Karpas-422 (cell line): Measurements from ENCODE around the gene UBQLNL. TPM values are rescaled to one million over a fixed set of nuclear protein-coding genes. Genes with fewer than 3 reads are reported as not detected.

Experiments
- DNase-seq: peaks from one replicate; pipeline ENCODE4 v3.0.0-alpha.2; 2015
- H2AFZ ChIP-seq: fragments of 200-600 bp; sonication (generic); 2 replicates; pipeline ENCODE4 v1.6.1; 2014; ENCODE audit warnings: antibody characterized with exemption, low read length, mixed read lengths
- H3K27ac ChIP-seq: fragments of 200-600 bp; sonication (generic); 2 replicates; pipeline ENCODE4 v1.5.1; 2014; ENCODE audit warnings: mild to moderate bottlenecking, low read length, moderate library complexity
- H3K27me3 ChIP-seq: fragments of 200-600 bp; sonication (generic); 2 replicates; pipeline ENCODE4 v1.6.1; 2014; ENCODE audit warnings: low read length, mixed read lengths
- H3K36me3 ChIP-seq: fragments of 200-600 bp; sonication (generic); 2 replicates; pipeline ENCODE4 v1.6.1; 2014; ENCODE audit warnings: low read length, mixed read lengths; ENCODE audit not compliant: insufficient read depth
- H3K4me1 ChIP-seq: fragments of 200-600 bp; sonication (generic); 2 replicates; pipeline ENCODE4 v1.6.1; 2014; ENCODE audit warnings: mild to moderate bottlenecking, low read length, mixed read lengths
- H3K4me2 ChIP-seq: fragments of 200-600 bp; sonication (generic); 2 replicates; pipeline ENCODE4 v1.6.1; 2014; ENCODE audit warnings: low read length, low read depth, mild to moderate bottlenecking; ENCODE audit not compliant: poor library complexity, severe bottlenecking
- H3K4me3 ChIP-seq: fragments of 200-600 bp; sonication (generic); 2 replicates; pipeline ENCODE4 v1.5.1; 2014; ENCODE audit warnings: mild to moderate bottlenecking, antibody characterized with exemption, low read length, mixed read lengths
- H3K79me2 ChIP-seq: fragments of 200-600 bp; sonication (generic); 2 replicates; pipeline ENCODE4 v1.6.1; 2014; ENCODE audit warnings: mild to moderate bottlenecking, low read length, mixed read lengths
- H3K9ac ChIP-seq: fragments of 200-600 bp; sonication (generic); 2 replicates; pipeline ENCODE4 v1.6.0; 2014; ENCODE audit warnings: low read length
- H3K9me2 ChIP-seq: fragments of 200-600 bp; sonication (generic), shearing (Covaris generic); replicated peaks from 2 replicates; pipeline ENCODE4 v1.6.0; 2014; ENCODE audit warnings: mild to moderate bottlenecking, low read length, moderate library complexity; ENCODE audit not compliant: insufficient read depth
- H3K9me3 ChIP-seq: fragments of 300-700, 200-600 bp; sonication (generic); 2 replicates; pipeline ENCODE4 v1.6.1; 2014; ENCODE audit warnings: low read length, mixed read lengths
- H4K20me1 ChIP-seq: fragments of 200-600 bp; sonication (generic); 2 replicates; pipeline ENCODE4 v1.6.1; 2014; ENCODE audit warnings: mild to moderate bottlenecking, antibody characterized with exemption, low read length, low read depth; ENCODE audit not compliant: insufficient read depth
- total RNA-seq: library from RNA; depleted of rRNA; stranded (reverse); fragments of >200 nt; shearing (Covaris generic); gene quantifications from 2 replicates; pipeline ENCODE4 v1.2.3, GENCODE V29; 2014; ENCODE audit warnings: low replicate concordance; rRNA removed

Gene UBQLNL, protein sequence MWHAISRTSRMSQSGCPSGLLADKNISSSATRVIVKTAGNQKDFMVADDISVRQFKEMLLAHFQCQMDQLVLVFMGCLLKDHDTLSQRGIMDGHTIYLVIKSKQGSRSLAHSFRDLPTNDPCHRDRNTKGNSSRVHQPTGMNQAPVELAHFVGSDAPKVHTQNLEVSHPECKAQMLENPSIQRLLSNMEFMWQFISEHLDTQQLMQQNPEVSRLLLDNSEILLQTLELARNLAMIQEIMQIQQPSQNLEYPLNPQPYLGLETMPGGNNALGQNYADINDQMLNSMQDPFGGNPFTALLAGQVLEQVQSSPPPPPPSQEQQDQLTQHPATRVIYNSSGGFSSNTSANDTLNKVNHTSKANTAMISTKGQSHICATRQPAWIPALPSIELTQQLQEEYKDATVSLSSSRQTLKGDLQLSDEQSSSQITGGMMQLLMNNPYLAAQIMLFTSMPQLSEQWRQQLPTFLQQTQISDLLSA
- total RNA-seq = 0.43 TPM in 1 of 2 replicates, not detected in the other

DNA sequence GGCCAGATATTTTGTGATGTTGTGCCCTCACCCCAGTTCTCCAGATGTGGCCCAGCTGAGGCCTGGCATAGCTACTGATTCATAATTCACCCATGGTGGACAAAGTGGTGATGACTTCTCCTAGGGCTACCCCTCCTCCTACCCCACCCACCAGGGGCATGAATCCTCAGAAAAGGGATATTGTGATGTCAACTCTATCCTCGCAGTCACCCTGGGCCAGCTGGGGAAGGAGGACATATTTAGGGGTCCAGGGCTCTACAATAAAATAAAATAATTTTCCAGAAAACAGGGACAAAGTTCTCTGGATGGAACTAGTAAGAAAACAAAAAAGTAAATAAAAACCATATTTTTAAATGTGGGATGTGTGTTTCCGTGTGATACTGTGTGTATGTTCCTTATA is at the start of gene UBQLNL:
Gene UBQLNL, minus strand, starts transcription at position 101 of the 400 bp plus-strand sequence. CDS start 258 bp downstream, outside the sequence.
- H2AFZ ChIP-seq = no peak within 1 kb of the TSS
- no peaks in the 10 kb centered on the region for H3K79me2 ChIP-seq
- no peaks in the 10 kb centered on the region for H3K9me2 ChIP-seq
- no peaks in the 10 kb centered on the region for H4K20me1 ChIP-seq
- no peaks in the 10 kb centered on the region for H3K27me3 ChIP-seq
- no peaks in the 10 kb centered on the region for H3K36me3 ChIP-seq
- no peaks in the 10 kb centered on the region for H3K4me1 ChIP-seq
- no peak for DNase-seq
- H3K4me3 ChIP-seq = no peak within 1 kb of the TSS
- no peak within 1 kb of the TSS for H3K4me2 ChIP-seq
- no peaks in the 10 kb centered on the region for H3K9me3 ChIP-seq
- no peak within 1 kb of the TSS for H3K9ac ChIP-seq
- H3K27ac ChIP-seq = no peak within 1 kb of the TSS

DNA sequence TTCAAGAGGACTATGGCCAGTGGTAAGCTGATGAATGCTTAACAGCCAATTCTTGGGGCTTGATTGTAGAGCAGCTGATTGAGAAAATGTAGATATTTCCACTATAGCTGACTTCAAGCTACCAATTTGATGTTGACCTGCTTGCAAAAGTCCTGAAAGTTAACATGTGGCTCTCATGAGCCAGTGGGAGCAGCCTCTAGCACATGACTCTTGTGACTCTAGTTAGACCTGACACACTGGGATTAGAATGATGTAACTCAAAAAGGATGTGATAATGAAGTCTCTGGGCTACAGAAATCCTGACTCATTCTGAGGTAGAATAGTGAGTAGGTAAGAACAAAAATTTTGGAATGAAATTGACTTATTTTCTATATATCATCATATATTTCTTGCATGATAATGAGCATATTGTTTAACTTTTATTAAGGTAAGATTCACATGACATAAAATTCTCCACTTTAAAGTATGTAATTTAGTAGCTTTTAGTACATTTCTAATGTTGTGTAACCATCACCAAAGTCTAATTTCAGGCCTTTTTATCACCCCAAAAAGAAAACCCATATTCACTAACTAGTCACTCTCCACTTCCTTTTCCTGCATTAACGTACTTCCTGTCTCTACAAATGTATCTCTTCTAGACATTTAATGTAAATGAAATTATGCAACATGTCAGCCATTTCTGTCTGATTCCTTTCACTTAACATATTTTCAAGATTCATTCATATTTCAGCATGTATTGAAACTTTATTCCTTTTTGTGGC is 47.9 kb upstream of the UBQLNL start:
- no peaks in the 10 kb centered on the region for H3K4me1 ChIP-seq
- no peaks in the 10 kb centered on the region for H3K9me3 ChIP-seq
- no peak overlapping the region for H3K4me2 ChIP-seq
- no peak overlapping the region; the same call in 1 of the 2 replicates for H2AFZ ChIP-seq
- DNase-seq = peak; percentile 44
- H3K79me2 ChIP-seq = no peaks in the 10 kb centered on the region
- no peaks in the 10 kb centered on the region for H3K36me3 ChIP-seq
- H3K4me3 ChIP-seq = no peak overlapping the region
- H3K9ac ChIP-seq = no peak overlapping the region
- no peaks in the 10 kb centered on the region for H4K20me1 ChIP-seq
- H3K27me3 ChIP-seq = peaks cover 3% of the 10 kb centered on the region; the same call in 1 of the 2 replicates
- no peak overlapping the region for H3K27ac ChIP-seq
- no peaks in the 10 kb centered on the region; the same call in 1 of the 2 replicates for H3K9me2 ChIP-seq

DNA sequence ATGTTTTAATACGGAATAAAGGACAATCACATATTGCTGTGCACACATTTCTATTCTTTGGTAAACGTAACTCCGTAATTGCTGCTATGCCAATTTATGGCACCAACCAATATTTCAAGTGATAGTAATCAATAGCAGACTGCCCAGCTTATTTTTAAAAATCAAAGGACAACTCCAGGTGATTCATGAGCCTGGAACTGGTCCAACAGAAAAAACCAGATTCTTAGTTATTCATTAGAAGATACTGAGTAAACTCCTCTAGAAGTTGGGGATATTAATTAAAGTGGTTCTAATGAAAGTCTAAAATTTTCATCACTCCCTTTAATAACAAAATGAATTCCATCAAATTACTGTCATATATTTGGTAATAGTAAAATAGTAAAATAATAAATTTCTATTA is 41.3 kb upstream of the UBQLNL start:
- H3K27me3 ChIP-seq = no peaks in the 10 kb centered on the region
- H2AFZ ChIP-seq = no peak overlapping the region
- no peak for DNase-seq
- H3K4me1 ChIP-seq = no peaks in the 10 kb centered on the region
- no peak overlapping the region for H3K27ac ChIP-seq
- no peak overlapping the region for H3K4me3 ChIP-seq
- no peaks in the 10 kb centered on the region for H4K20me1 ChIP-seq
- H3K9ac ChIP-seq = no peak overlapping the region
- H3K9me2 ChIP-seq = no peaks in the 10 kb centered on the region
- no peaks in the 10 kb centered on the region for H3K9me3 ChIP-seq
- H3K36me3 ChIP-seq = no peaks in the 10 kb centered on the region
- no peak overlapping the region for H3K4me2 ChIP-seq
- no peaks in the 10 kb centered on the region for H3K79me2 ChIP-seq

DNA sequence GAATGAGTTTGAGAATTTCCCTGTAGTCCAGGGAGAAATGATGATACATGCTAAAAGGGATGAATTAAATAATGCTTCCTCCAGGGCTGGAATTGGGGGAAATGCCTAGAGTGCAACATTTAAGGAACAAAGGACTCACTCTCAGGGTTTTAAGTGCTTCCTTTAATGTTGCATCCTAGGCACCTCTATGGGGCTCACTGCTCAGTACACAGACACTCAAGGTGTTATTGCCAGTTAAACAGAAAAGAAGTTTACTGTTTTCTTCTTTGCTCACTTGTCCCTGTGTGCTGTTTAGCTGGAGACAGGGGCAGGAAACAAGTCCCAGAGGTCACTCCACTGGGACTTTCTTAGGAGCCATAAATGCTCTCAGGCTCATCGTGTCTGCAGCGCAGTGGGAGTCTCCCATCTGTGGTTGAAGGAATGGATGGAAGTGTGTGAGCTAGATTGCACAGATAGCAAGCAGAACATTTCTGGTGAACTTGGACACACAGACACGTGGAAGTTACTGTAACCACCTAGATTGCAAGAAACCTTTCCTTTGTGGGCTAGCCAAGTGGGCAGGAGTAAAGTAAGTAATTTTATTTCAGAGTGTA is 40.2 kb upstream of the UBQLNL start:
- Histone ChIP-seq H2AFZ (no peak overlapping the region), H3K4me2 (no peak overlapping the region), H3K9ac (no peak overlapping the region), H3K4me3 (no peak overlapping the region), H3K9me2 (no peaks in the 10 kb centered on the region), H3K27ac (no peak overlapping the region), H3K4me1 (no peaks in the 10 kb centered on the region), H3K9me3 (no peaks in the 10 kb centered on the region), H3K36me3 (no peaks in the 10 kb centered on the region), H3K79me2 (no peaks in the 10 kb centered on the region), H3K27me3 (no peaks in the 10 kb centered on the region), H4K20me1 (no peaks in the 10 kb centered on the region)
- no peak for DNase-seq

DNA sequence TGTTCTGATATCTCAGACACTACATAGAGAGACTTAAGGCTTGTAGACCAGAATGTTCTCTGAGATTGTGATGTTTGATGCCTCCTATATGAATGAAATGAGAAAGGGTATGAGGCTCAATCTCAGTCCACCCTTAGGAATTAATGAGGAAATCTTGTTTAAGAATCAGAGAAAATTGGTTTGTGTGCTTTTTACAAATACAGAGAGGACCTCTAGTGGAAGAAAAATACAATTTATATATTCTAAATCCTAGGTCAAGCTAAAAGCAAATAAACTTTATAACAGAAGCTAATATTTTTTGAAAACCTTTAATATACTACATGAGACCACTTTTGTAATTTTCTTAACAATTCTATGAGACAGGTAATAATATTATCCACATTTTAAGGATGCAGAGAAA is 36.8 kb upstream of the UBQLNL start:
- no peak for DNase-seq

DNA sequence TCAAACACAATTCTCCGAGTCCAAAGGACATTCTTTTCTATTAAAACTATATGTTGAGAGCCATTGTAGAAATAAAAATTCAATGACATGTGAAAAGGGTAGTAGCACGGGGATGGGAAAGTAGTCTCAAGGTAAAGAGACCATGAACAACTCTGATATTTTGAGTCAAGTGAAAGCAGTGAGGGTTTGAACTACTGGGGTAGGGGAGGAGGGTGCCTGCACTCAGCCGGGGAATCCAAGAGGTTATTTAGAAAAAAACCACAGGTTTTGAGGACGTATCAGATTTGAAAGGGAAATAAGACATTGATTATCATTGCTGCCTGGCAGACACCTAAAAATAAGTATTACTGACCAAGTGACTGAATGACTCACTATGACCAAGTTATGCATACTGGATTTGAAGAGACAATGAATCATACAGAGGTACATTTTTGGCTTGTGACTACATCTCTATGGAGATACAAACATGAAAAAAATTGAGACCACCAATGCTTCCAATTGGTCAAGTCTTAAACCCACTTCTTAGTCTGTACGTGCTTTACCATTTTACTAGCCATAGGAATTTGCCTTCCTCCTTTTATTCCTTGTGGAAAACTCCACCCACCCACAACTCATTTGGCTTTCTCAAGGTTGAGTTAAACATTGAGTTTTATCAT is 34.1 kb upstream of the UBQLNL start:
- no peak overlapping the region for H3K27ac ChIP-seq
- H3K36me3 ChIP-seq = no peaks in the 10 kb centered on the region
- no peaks in the 10 kb centered on the region for H3K9me3 ChIP-seq
- H3K4me3 ChIP-seq = no peak overlapping the region
- no peaks in the 10 kb centered on the region for H3K4me1 ChIP-seq
- H3K9ac ChIP-seq = no peak overlapping the region
- H3K4me2 ChIP-seq = no peak overlapping the region
- no peaks in the 10 kb centered on the region for H3K27me3 ChIP-seq
- no peak for DNase-seq
- H3K79me2 ChIP-seq = no peaks in the 10 kb centered on the region
- no peaks in the 10 kb centered on the region for H3K9me2 ChIP-seq
- H4K20me1 ChIP-seq = no peaks in the 10 kb centered on the region
- H2AFZ ChIP-seq = no peak overlapping the region

More for the DNA sequence above, 36.8 kb upstream of the UBQLNL start:
- H3K9me2 ChIP-seq = no peaks in the 10 kb centered on the region
- no peak overlapping the region for H3K9ac ChIP-seq
- H2AFZ ChIP-seq = no peak overlapping the region
- no peaks in the 10 kb centered on the region for H3K4me1 ChIP-seq
- H3K36me3 ChIP-seq = no peaks in the 10 kb centered on the region
- H3K79me2 ChIP-seq = no peaks in the 10 kb centered on the region
- H3K9me3 ChIP-seq = no peaks in the 10 kb centered on the region
- no peaks in the 10 kb centered on the region for H4K20me1 ChIP-seq
- H3K27me3 ChIP-seq = no peaks in the 10 kb centered on the region
- no peak overlapping the region for H3K4me2 ChIP-seq
- H3K27ac ChIP-seq = no peak overlapping the region
- H3K4me3 ChIP-seq = no peak overlapping the region

DNA sequence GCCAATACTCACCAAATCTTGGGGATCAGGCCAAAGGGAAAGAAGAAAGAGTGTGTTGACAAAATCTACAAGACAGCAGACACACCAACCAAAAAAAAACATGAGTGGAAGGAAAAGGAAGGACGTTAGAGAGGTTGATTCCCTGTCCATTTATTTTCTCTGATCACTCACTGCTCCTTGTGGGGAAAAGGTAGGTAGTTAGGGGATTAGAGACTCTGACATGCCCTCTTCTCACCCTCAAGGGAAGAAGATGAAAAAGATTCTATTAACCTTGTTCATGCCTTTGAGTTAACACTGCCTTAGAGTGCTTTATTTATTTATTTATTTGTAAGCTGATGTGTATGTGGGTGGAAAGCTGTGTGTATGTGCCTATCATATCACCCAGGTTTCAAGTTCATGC is 31.9 kb upstream of the UBQLNL start, which contains the start of gene OR52H1:
Gene OR52H1, minus strand, starts transcription at position 101 of the 400 bp plus-strand sequence. CDS start 3,035 bp downstream, outside the sequence.
- H3K9me3 ChIP-seq = no peaks in the 10 kb centered on the region
- no peak within 1 kb of the TSS for H3K4me3 ChIP-seq
- H3K36me3 ChIP-seq = no peaks in the 10 kb centered on the region
- no peaks in the 10 kb centered on the region for H3K27me3 ChIP-seq
- no peaks in the 10 kb centered on the region for H3K79me2 ChIP-seq
- no peaks in the 10 kb centered on the region for H4K20me1 ChIP-seq
- H3K4me2 ChIP-seq = no peak within 1 kb of the TSS
- DNase-seq = no peak
- H3K4me1 ChIP-seq = no peaks in the 10 kb centered on the region
- H3K9ac ChIP-seq = no peak within 1 kb of the TSS
- no peak within 1 kb of the TSS for H3K27ac ChIP-seq
- H2AFZ ChIP-seq = no peak within 1 kb of the TSS
- no peaks in the 10 kb centered on the region for H3K9me2 ChIP-seq
